DOHH2 (cell line): ENCODE results near the gene DLG5.

ENCODE experiments used
- H3F3A ChIP-seq: fragments of 200-600 bp; sonication (generic), shearing (Covaris generic); 2 replicates; pipeline ENCODE4 v1.6.0; 2016; ENCODE audit warnings: antibody characterized with exemption, mild to moderate bottlenecking; ENCODE audit not compliant: control insufficient read depth, insufficient read depth
- H3K27ac ChIP-seq: fragments of 200-600 bp; sonication (generic); 2 replicates; pipeline ENCODE4 v1.5.1; 2014; ENCODE audit warnings: low read depth, mild to moderate bottlenecking, low read length, moderate library complexity
- H3K27me3 ChIP-seq: fragments of 200-600 bp; sonication (generic); 2 replicates; pipeline ENCODE4 v1.6.1; 2014; ENCODE audit warnings: mild to moderate bottlenecking, low read length, mixed read lengths; ENCODE audit not compliant: control insufficient read depth
- H3K36me3 ChIP-seq: fragments of 200-600 bp; sonication (generic); 2 replicates; pipeline ENCODE4 v1.6.1; 2014; ENCODE audit warnings: mild to moderate bottlenecking, low read length, moderate library complexity, mixed read lengths; ENCODE audit not compliant: control insufficient read depth
- H3K4me1 ChIP-seq: fragments of 200-600 bp; sonication (generic); 2 replicates; pipeline ENCODE4 v1.6.1; 2014; ENCODE audit warnings: mild to moderate bottlenecking, low read length, mixed read lengths; ENCODE audit not compliant: control insufficient read depth
- H3K4me2 ChIP-seq: fragments of 200-600 bp; sonication (generic); 2 replicates; pipeline ENCODE4 v1.6.0; 2014; ENCODE audit warnings: mild to moderate bottlenecking, low read length, moderate library complexity
- H3K4me3 ChIP-seq: fragments of 200-600 bp; sonication (generic); 2 replicates; pipeline ENCODE4 v1.5.1; 2014; ENCODE audit warnings: mild to moderate bottlenecking, low read length, mixed read lengths
- H3K79me2 ChIP-seq: fragments of 200-600 bp; sonication (generic); 2 replicates; pipeline ENCODE4 v1.6.1; 2014; ENCODE audit warnings: mild to moderate bottlenecking, low read length, mixed read lengths; ENCODE audit not compliant: control insufficient read depth
- H3K9me2 ChIP-seq: fragments of 200-600 bp; sonication (generic); replicated peaks from 2 replicates; pipeline ENCODE4 v1.6.1; 2014; ENCODE audit warnings: mild to moderate bottlenecking, low read length, mixed read lengths; ENCODE audit not compliant: control insufficient read depth
- H3K9me3 ChIP-seq: fragments of 200-600 bp; sonication (generic); 2 replicates; pipeline ENCODE4 v1.6.1; 2014; ENCODE audit warnings: antibody characterized with exemption, low read length, mixed read lengths; ENCODE audit not compliant: control insufficient read depth, insufficient read depth
- H4K20me1 ChIP-seq: fragments of 200-600 bp; sonication (generic); 2 replicates; pipeline ENCODE4 v1.6.0; 2014; ENCODE audit warnings: low read depth, mild to moderate bottlenecking, antibody characterized with exemption, low read length, moderate library complexity; ENCODE audit not compliant: control insufficient read depth, insufficient read depth
- EZH2phosphoT487 ChIP-seq: fragments of 200-600 bp; sonication (generic); IDR thresholded peaks from 2 replicates; pipeline ENCODE4 v1.6.1; 2017; ENCODE audit warnings: borderline replicate concordance, mild to moderate bottlenecking, antibody characterized with exemption, low read length, moderate library complexity, mixed read lengths
- TF ChIP-seq, protein P1 (sequence below): fragments of 200-600 bp; sonication (generic); IDR thresholded peaks from one replicate; pipeline ENCODE4 v1.5.1; 2014; ENCODE audit warnings: antibody characterized with exemption, mild to moderate bottlenecking, low read depth, low read length; ENCODE audit not compliant: poor library complexity, severe bottlenecking

The DLG5 gene

DNA sequence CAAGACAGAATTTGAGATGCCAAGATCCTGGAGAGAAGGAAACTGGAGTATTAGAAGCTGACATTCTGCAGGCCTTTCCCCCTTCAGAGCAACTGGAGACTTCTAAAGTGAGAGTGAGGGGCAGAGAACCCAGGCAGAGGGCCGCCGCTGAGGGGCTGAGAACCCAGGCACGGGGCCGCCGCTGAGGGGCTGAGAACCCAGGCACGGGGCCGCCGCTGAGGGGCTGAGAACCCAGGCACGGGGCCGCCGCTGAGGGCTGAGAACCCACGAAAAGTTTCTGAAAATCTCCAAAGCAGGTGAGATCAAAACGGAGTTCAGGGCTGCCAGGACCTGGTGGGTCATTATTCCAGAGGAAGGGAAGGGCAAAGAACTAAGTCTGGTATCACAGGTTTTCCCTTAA is 126.2 kb downstream of the DLG5 start:
- H3K27ac ChIP-seq: no peak overlapping the region
- H3K4me2 ChIP-seq: no peak overlapping the region

DNA sequence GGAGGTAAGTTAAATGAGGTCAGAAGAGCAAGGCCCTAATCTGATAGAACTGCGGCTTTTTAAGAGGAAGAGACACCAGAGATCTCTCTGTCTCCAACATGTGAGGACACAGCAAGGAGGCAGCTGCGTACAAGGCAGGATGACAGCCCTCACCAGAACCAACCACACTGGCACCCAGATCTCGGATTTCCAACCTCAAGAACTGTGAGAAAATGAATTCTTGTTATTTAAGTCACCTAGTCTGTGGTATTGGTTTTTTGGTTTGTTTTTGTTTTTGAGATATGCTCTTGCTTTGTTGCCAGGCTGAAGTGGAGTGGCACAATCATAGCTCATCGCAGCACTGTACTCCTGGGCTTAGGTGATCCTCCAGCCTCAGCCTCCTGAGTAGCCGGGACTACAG is 127.2 kb downstream of the DLG5 start:
- H3K4me3 ChIP-seq: no peak overlapping the region
- H3K4me1 ChIP-seq: no peaks in the 10 kb centered on the region
- no peaks in the 10 kb centered on the region for H3K9me3 ChIP-seq
- H3K36me3 ChIP-seq: no peaks in the 10 kb centered on the region
- H4K20me1 ChIP-seq: no peaks in the 10 kb centered on the region
- no peaks in the 10 kb centered on the region for H3K9me2 ChIP-seq
- H3K4me2 ChIP-seq: no peak overlapping the region
- H3K27ac ChIP-seq: no peak overlapping the region
- H3K27me3 ChIP-seq: no peaks in the 10 kb centered on the region
- TF ChIP-seq, protein P1, sequence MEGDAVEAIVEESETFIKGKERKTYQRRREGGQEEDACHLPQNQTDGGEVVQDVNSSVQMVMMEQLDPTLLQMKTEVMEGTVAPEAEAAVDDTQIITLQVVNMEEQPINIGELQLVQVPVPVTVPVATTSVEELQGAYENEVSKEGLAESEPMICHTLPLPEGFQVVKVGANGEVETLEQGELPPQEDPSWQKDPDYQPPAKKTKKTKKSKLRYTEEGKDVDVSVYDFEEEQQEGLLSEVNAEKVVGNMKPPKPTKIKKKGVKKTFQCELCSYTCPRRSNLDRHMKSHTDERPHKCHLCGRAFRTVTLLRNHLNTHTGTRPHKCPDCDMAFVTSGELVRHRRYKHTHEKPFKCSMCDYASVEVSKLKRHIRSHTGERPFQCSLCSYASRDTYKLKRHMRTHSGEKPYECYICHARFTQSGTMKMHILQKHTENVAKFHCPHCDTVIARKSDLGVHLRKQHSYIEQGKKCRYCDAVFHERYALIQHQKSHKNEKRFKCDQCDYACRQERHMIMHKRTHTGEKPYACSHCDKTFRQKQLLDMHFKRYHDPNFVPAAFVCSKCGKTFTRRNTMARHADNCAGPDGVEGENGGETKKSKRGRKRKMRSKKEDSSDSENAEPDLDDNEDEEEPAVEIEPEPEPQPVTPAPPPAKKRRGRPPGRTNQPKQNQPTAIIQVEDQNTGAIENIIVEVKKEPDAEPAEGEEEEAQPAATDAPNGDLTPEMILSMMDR: no peak
- TF ChIP-seq EZH2phosphoT487: no peak
- H3F3A ChIP-seq: no peaks in the 10 kb centered on the region
- H3K79me2 ChIP-seq: no peaks in the 10 kb centered on the region

More for the DNA sequence above, 126.2 kb downstream of the DLG5 start:
- TF ChIP-seq EZH2phosphoT487: no peak
- TF ChIP-seq, protein P1: no peak
- Histone ChIP-seq H3K79me2 (no peaks in the 10 kb centered on the region), H3K9me2 (no peaks in the 10 kb centered on the region), H3K27me3 (no peaks in the 10 kb centered on the region), H3K4me3 (no peak overlapping the region), H3K36me3 (no peaks in the 10 kb centered on the region), H3K4me1 (no peaks in the 10 kb centered on the region), H3F3A (no peaks in the 10 kb centered on the region), H4K20me1 (no peaks in the 10 kb centered on the region), H3K9me3 (no peaks in the 10 kb centered on the region)

DNA sequence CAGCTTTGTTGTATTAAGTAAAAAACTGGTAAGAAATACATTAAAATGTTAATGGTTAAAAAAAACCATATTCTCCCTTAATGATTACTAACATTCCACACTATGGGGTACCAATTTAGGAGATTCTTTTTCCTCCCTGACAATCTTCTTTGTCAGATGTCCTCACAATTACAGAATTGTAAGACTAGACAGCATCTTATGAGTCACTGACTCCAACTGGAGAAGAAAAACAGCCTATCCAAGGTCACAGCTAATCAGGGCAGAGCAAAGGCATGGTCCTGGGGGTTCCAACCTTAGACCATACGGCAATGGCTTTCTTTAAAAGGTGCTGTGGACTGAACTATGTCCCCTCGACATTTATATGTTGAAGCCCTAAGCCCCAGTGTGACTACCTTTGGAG is 127.6 kb downstream of the DLG5 start:
- Histone ChIP-seq H3K9me3 (no peaks in the 10 kb centered on the region), H3K36me3 (no peaks in the 10 kb centered on the region), H3K79me2 (no peaks in the 10 kb centered on the region), H3K4me1 (no peaks in the 10 kb centered on the region), H3K9me2 (no peaks in the 10 kb centered on the region), H3K27ac (no peak overlapping the region), H3K4me2 (no peak overlapping the region), H4K20me1 (no peaks in the 10 kb centered on the region), H3K4me3 (no peak overlapping the region), H3K27me3 (no peaks in the 10 kb centered on the region), H3F3A (no peaks in the 10 kb centered on the region)
- TF ChIP-seq, protein P1: no peak
- no peak for TF ChIP-seq EZH2phosphoT487
